Vagina (tissue), 2 donors: ENCODE data around the gene BIRC7. TPM values are rescaled to one million over a fixed set of nuclear protein-coding genes. Genes with fewer than 3 reads are reported as not detected.

ENCODE experiments used
- DNase-seq, 2 donors: peaks; one replicate each; pipeline ENCODE4 v3.0.0-alpha.2; 2017; ENCODE audit errors: extremely low spot score in 2 of 2
- H3K27ac ChIP-seq: fragments of 200-600 bp; sonication (generic); one replicate; pipeline ENCODE4 v1.5.1; 2019
- H3K27me3 ChIP-seq: fragments of 200-600 bp; sonication (generic); one replicate; pipeline ENCODE4 v1.5.1; 2019
- H3K36me3 ChIP-seq, 2 donors: fragments of 200-600 bp; sonication (generic); one replicate each; pipeline ENCODE4 v1.5.1; 2017 to 2019
- H3K4me1 ChIP-seq: fragments of 200-600 bp; sonication (generic); one replicate; pipeline ENCODE4 v1.5.1; 2019
- H3K4me3 ChIP-seq, 2 donors: fragments of 200-600 bp; sonication (generic); 1 replicate in 1 of 2; 2 replicates in 1 of 2; pipeline ENCODE4 v1.5.1; 2016 to 2019
- H3K9me3 ChIP-seq: fragments of 200-600 bp; sonication (generic); one replicate; pipeline ENCODE4 v1.5.1; 2019
- POLR2A ChIP-seq, 2 donors: fragments of 450-650 bp; IDR thresholded peaks; one replicate each; pipeline ENCODE4 v1.6.1; 2017; ENCODE audit warnings: antibody characterized with exemption in 2 of 2, mild to moderate bottlenecking in 2 of 2, moderate library complexity in 2 of 2
- POLR2AphosphoS5 ChIP-seq, 2 donors: sonication (generic); formaldehyde crosslinking; IDR thresholded peaks; one replicate each; pipeline ENCODE4 v1.9.0; 2017; ENCODE audit warnings: antibody characterized with exemption in 2 of 2, mild to moderate bottlenecking in 2 of 2, low read depth in 1 of 2; ENCODE audit not compliant: insufficient read depth in 1 of 2
- intact Hi-C: fragments of 100-400 bp; cut with DNase I; formaldehyde crosslinking; loops from one replicate; pipeline ENCODE4 v1.15.1; 2023
- total RNA-seq: library from RNA; depleted of rRNA; stranded (reverse); fragments of >200 nt; gene quantifications from one replicate; pipeline ENCODE4 v1.2.3, GENCODE V29; 2016
- TF ChIP-seq, protein P1 (sequence below), 3 experiments: fragments of 450-650 bp in 2 of 3; fragments of 200-600 bp in 1 of 3; sonication (generic) in 1 of 3; IDR thresholded peaks; one replicate each; pipeline ENCODE4 v1.5.1; 2017 to 2019; ENCODE audit warnings: antibody characterized with exemption in 3 of 3, mild to moderate bottlenecking in 2 of 3, moderate library complexity in 2 of 3

The BIRC7 gene
- total RNA-seq, 1 donor from 2014 or later = 2.7 TPM

GRCh38 chr20:63206878-63207277 is 28.8 kb upstream of the BIRC7 start:
- H3K36me3 ChIP-seq = peaks cover 0 to 42% of the 10 kb centered on the region in 2 donors
- no peak overlapping the region for H3K4me3 ChIP-seq
- no peak for DNase-seq
- no peaks in the 10 kb centered on the region for H3K9me3 ChIP-seq
- TF ChIP-seq, protein P1, sequence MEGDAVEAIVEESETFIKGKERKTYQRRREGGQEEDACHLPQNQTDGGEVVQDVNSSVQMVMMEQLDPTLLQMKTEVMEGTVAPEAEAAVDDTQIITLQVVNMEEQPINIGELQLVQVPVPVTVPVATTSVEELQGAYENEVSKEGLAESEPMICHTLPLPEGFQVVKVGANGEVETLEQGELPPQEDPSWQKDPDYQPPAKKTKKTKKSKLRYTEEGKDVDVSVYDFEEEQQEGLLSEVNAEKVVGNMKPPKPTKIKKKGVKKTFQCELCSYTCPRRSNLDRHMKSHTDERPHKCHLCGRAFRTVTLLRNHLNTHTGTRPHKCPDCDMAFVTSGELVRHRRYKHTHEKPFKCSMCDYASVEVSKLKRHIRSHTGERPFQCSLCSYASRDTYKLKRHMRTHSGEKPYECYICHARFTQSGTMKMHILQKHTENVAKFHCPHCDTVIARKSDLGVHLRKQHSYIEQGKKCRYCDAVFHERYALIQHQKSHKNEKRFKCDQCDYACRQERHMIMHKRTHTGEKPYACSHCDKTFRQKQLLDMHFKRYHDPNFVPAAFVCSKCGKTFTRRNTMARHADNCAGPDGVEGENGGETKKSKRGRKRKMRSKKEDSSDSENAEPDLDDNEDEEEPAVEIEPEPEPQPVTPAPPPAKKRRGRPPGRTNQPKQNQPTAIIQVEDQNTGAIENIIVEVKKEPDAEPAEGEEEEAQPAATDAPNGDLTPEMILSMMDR (IDR thresholded peaks at IDR 0.05) = no peak
- no peak for TF ChIP-seq POLR2A (IDR thresholded peaks at IDR 0.05)
- no peak for TF ChIP-seq POLR2AphosphoS5 (IDR thresholded peaks at IDR 0.05; ENCODE audit: insufficient read depth in 1 of 2, low read depth in 1 of 2)
- peaks cover 15% of the 10 kb centered on the region for H3K4me1 ChIP-seq
- no peak overlapping the region for H3K27ac ChIP-seq
- no peaks in the 10 kb centered on the region for H3K27me3 ChIP-seq
- intact Hi-C loops = no loop called here

DNA sequence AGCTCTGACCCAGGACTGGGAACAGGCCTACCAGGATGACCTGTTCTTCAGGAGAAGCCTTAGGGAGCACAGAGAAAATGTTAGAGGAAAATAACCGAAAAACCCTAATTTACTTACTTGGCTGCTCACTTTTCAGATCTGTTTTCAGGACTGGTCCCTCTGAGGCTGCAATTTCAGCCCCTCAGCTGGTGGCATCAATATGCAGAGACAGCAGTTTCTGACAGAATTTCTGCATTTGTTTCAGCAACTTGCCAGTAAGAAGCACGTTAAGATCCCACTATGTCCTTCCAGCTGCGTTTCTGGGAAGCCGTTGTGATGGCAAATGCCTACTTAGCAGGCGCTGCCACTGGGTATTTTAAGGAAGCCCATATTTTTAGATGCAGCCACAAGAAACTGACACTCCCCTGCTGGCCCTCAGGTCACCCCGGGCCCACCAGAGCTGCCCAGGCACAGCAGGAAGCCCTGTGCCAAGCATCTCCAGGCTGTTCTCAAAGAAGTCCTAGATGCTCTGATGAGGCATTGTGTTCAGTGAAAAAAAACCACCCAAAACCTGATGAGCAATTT is 27.3 kb upstream of the BIRC7 start:
- Histone ChIP-seq H3K27me3 (no peaks in the 10 kb centered on the region), H3K9me3 (no peaks in the 10 kb centered on the region), H3K4me3 (no peak overlapping the region), H3K27ac (no peak overlapping the region), H3K4me1 (peaks cover 31% of the 10 kb centered on the region), H3K36me3 (peaks cover 0 to 42% of the 10 kb centered on the region in 2 donors)
- intact Hi-C loops = no loop called here
- DNase-seq = no peak
- TF ChIP-seq POLR2A (IDR thresholded peaks at IDR 0.05) = no peak
- TF ChIP-seq, protein P1 (IDR thresholded peaks at IDR 0.05) = no peak
- TF ChIP-seq POLR2AphosphoS5 (IDR thresholded peaks at IDR 0.05; ENCODE audit: insufficient read depth in 1 of 2, low read depth in 1 of 2) = no peak

GRCh38 chr20:63210011-63210605 is 25.6 kb upstream of the BIRC7 start:
- H3K27ac ChIP-seq = no peak overlapping the region
- H3K9me3 ChIP-seq = no peaks in the 10 kb centered on the region
- H3K4me3 ChIP-seq = no peak overlapping the region
- no peaks in the 10 kb centered on the region for H3K27me3 ChIP-seq
- peaks cover 48% of the 10 kb centered on the region for H3K4me1 ChIP-seq
- DNase-seq = no peak
- intact Hi-C loops = no loop called here
- TF ChIP-seq, protein P1 (IDR thresholded peaks at IDR 0.05) = no peak
- TF ChIP-seq POLR2A (IDR thresholded peaks at IDR 0.05) (no peak), POLR2AphosphoS5 (IDR thresholded peaks at IDR 0.05; ENCODE audit: insufficient read depth in 1 of 2, low read depth in 1 of 2) (no peak)
- peaks cover 0 to 45% of the 10 kb centered on the region in 2 donors for H3K36me3 ChIP-seq

DNA sequence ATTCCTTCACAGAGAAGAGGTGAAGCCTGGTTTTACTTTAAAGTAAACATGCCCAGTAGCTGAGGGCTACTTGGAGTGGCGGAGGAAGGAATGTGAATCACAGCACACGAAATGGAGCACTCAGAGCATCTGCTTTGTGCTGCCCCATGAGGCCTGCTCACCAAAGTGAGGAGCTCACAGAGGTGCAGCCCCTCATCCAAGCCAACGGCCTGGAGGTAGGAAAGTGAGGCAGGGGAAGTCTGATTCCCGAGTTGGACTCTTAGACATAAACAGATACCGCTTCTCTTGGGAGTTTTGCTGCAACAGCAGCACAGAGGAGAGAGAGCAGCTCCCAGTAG is 23.3 kb upstream of the BIRC7 start:
- DNase-seq = no peak
- TF ChIP-seq POLR2AphosphoS5 (IDR thresholded peaks at IDR 0.05; ENCODE audit: insufficient read depth in 1 of 2, low read depth in 1 of 2) = no peak
- TF ChIP-seq, protein P1 (IDR thresholded peaks at IDR 0.05) = no peak
- TF ChIP-seq POLR2A (IDR thresholded peaks at IDR 0.05) = no peak
- H3K36me3 ChIP-seq = peaks cover 0 to 45% of the 10 kb centered on the region in 2 donors
- H3K9me3 ChIP-seq = no peaks in the 10 kb centered on the region
- H3K4me1 ChIP-seq = peaks cover 58% of the 10 kb centered on the region
- no peak overlapping the region for H3K4me3 ChIP-seq
- no peak overlapping the region for H3K27ac ChIP-seq
- intact Hi-C loops = no loop called here
- H3K27me3 ChIP-seq = no peaks in the 10 kb centered on the region

GRCh38 chr20:63212792-63213191 is 22.9 kb upstream of the BIRC7 start:
- no peak overlapping the region for H3K4me3 ChIP-seq
- TF ChIP-seq POLR2AphosphoS5 (IDR thresholded peaks at IDR 0.05; ENCODE audit: insufficient read depth in 1 of 2, low read depth in 1 of 2) = no peak
- no peak for TF ChIP-seq POLR2A (IDR thresholded peaks at IDR 0.05)
- TF ChIP-seq, protein P1 (IDR thresholded peaks at IDR 0.05) = no peak
- no peak for DNase-seq
- no peaks in the 10 kb centered on the region for H3K27me3 ChIP-seq
- H3K27ac ChIP-seq = no peak overlapping the region
- peaks cover 0 to 45% of the 10 kb centered on the region in 2 donors for H3K36me3 ChIP-seq
- no peaks in the 10 kb centered on the region for H3K9me3 ChIP-seq
- peaks cover 58% of the 10 kb centered on the region for H3K4me1 ChIP-seq
- intact Hi-C loops = no loop called here
